HUES6 (cell line): ENCODE results near the gene ZIM2.
"Not testable (repeated sequence)": the region's sequence is repeated elsewhere in the genome, so short reads cannot be mapped to it uniquely, and the experiment has no call there.

ENCODE experiments used
- H3K27ac ChIP-seq: 2 replicates; pipeline ENCODE4 v1.7.0; 2013; ENCODE audit warnings: low read depth, mild to moderate bottlenecking, low read length, inconsistent platforms
- H3K27me3 ChIP-seq: 2 replicates; pipeline ENCODE4 v1.6.1; 2013; ENCODE audit warnings: low read length; ENCODE audit not compliant: control insufficient read depth, insufficient read depth
- H3K36me3 ChIP-seq: 2 replicates; pipeline ENCODE4 v1.6.1; 2013; ENCODE audit warnings: low read length; ENCODE audit not compliant: control insufficient read depth, insufficient read depth
- H3K4me1 ChIP-seq: 2 replicates; pipeline ENCODE4 v1.6.1; 2013; ENCODE audit warnings: low read length; ENCODE audit not compliant: control insufficient read depth, insufficient read depth
- H3K4me3 ChIP-seq: 2 replicates; pipeline ENCODE4 v1.5.1; 2013; ENCODE audit warnings: low read depth, low read length
- H3K9ac ChIP-seq: one replicate; pipeline ENCODE4 v1.6.1; 2013; ENCODE audit warnings: mild to moderate bottlenecking, low read length
- H3K9me3 ChIP-seq: 2 replicates; pipeline ENCODE4 v1.6.1; 2013; ENCODE audit warnings: low read depth, low read length; ENCODE audit not compliant: control insufficient read depth, insufficient read depth

The ZIM2 gene

DNA sequence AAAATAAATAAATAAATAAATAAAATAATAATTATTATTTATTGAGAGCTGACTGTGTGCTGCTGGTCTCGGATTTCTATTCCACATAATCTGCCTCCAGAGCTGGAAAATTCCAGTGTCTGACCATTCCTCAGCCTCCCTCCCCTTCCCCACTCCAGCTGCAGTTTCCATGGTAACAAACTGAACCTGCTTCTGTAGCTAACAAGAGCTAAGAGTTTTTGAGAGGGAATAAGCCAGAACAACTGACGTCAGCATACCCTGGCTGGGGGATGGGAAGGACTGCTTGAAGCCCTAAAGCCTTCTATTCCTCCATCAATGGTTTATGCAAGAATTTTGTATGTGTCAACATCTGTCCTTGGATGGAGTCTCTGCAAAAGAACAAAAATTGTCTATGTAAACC, 26.0 kb upstream of the ZIM2 start:
- Histone ChIP-seq H3K27me3 (no peaks in the 10 kb centered on the region), H3K36me3 (no peaks in the 10 kb centered on the region), H3K4me3 (no peak overlapping the region), H3K9me3 (peaks cover 56% of the 10 kb centered on the region), H3K27ac (no peak overlapping the region), H3K4me1 (no peaks in the 10 kb centered on the region), H3K9ac (no peak overlapping the region)

DNA sequence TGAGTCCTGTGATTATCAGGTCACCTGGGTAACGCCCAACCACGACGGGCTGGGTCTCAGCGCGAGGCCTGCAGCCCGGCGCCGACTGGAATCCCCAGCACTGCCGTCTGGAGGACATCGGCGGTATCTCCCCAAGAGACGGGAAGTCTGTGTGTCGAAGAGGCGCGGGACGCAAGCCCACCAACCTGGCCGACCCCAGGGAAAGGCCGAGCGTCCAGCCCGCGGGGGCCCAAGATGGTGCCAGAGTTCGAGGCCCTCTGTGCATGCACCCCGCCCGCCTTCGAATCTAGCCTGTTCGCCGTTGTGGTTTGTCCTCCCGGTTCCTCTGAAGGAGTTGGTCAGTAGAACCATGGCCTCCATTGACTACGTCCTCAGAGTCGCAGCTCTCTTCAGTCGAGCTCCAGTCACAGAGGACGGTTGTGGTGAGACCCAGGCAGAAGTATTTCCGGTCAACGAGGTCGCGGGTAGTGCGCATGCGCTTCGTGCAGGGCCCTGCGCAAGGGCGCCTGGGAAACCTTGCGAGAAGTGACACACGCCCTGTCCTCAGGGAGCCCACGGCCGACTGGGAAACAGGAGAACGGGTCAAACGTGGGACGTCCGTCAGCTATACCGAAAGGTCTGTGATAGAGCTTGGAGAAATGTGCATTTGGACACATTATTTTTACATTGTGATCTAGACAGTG, 24.1 kb upstream of the ZIM2 start:
- Histone ChIP-seq H3K27me3 (no peaks in the 10 kb centered on the region), H3K9me3 (peaks cover 53% of the 10 kb centered on the region), H3K4me3 (no peak overlapping the region), H3K4me1 (no peaks in the 10 kb centered on the region), H3K9ac (no peak overlapping the region), H3K36me3 (no peaks in the 10 kb centered on the region), H3K27ac (no peak overlapping the region)

DNA sequence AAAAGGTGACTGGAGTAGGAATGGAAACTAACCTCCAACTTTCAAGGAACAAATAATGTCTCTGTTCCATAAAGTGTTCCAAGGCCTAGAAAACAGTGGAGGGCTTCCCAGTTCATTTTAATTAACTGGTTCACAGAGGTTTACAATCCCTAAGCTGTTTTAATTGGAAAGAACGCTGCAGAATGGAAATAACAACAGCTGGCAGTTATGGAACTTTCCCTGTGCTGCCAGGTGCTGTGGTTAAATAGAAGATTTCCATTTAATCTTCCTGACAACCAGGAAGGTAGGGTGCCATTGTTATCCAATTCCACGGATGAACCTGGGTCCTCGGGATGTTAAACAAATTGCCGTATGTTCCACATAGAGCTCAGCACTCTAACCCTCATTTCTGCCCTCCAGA, 22.2 kb upstream of the ZIM2 start:
- Histone ChIP-seq H3K9ac (no peak overlapping the region), H3K9me3 (peaks cover 50% of the 10 kb centered on the region), H3K27ac (no peak overlapping the region), H3K36me3 (no peaks in the 10 kb centered on the region), H3K4me3 (no peak overlapping the region), H3K27me3 (no peaks in the 10 kb centered on the region), H3K4me1 (no peaks in the 10 kb centered on the region)

DNA sequence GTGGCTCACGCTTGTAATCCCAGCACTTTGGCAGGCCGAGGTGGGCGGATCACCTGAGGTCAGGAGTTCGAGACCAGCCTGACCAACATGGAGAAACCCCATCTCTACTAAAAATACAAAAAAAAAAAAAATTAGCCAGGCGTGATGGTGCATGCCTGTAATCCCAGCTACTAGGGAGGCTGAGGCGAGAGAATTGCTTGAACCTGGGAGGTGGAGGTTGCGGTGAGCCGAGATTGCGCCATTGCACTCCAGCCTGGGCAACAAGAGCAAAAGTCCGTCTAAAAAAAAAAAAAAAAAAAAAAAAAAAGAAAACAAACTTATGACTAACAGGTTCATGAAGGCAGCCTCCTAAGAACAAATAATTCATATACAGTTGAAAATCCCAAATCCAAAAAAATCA, 19.9 kb upstream of the ZIM2 start:
- not testable (repeated sequence) for H3K27me3 ChIP-seq, H3K36me3 ChIP-seq, H3K27ac ChIP-seq, H3K4me3 ChIP-seq, H3K4me1 ChIP-seq, H3K9ac ChIP-seq
- H3K9me3 ChIP-seq: peaks cover 52% of the 10 kb centered on the region

DNA sequence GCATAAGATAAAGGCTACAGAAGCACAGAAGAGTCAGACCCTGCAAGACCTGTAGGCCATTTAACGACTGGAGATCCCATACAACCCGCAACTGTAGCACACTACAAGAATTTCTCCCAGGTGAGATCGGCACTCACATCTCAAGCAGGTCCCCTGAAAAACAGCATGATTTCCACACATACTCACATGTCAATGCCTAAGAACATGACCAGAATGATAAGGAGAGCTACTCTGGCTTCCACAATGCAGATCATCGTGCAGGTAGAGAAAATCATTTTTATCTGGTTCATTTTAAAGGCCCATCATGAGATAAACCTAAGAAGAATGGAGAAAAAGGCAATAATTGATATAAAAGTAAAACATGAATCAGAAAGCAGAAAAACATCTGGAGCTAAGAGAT, 17.5 kb upstream of the ZIM2 start:
- Histone ChIP-seq H3K27me3 (no peaks in the 10 kb centered on the region), H3K4me3 (no peak overlapping the region), H3K27ac (no peak overlapping the region), H3K4me1 (no peaks in the 10 kb centered on the region), H3K36me3 (no peaks in the 10 kb centered on the region), H3K9me3 (peaks cover 51% of the 10 kb centered on the region), H3K9ac (no peak overlapping the region)

DNA sequence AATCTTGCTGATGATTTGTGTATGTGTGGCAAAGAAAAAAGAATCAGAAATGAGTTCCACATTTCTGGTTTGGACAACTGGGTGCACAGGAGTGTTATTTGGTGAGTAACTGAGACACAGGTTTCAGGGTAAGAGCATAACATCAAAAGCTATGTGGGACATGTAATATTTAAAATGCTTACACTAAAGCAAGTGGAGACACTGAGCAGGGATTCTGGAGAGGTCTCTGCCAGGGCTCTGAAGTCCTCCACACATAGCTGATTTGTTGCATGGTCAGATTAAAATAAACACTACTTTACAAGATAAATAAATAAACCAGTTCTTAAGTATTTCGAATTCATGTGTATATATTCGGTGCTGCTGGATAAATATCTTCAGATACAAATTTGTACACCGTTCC, 16.3 kb upstream of the ZIM2 start:
- H3K27me3 ChIP-seq: no peaks in the 10 kb centered on the region
- no peaks in the 10 kb centered on the region for H3K36me3 ChIP-seq
- no peak overlapping the region for H3K27ac ChIP-seq
- no peak overlapping the region for H3K9ac ChIP-seq
- peaks cover 47% of the 10 kb centered on the region for H3K9me3 ChIP-seq
- H3K4me1 ChIP-seq: no peaks in the 10 kb centered on the region
- no peak overlapping the region for H3K4me3 ChIP-seq

DNA sequence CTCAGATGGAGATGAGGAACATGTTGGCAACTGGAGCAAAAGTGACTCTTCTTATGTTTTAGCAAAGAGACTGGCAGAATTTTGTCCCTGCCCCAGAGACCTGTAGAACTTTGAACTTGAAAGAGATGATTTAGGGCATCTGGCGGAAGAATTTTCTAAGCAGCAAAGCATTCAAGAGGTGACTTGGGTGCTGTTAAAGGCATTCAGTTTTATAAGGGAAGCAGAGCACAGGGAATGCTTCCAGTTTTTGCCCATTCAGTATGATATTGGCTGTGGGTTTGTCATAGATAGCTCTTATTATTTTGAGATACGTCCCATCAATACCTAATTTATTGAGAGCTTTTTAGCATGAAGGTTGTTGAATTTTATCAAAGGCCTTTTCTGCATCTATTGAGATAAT, 11.8 kb upstream of the ZIM2 start:
- not testable (repeated sequence) for H3K27me3 ChIP-seq, H3K4me3 ChIP-seq

DNA sequence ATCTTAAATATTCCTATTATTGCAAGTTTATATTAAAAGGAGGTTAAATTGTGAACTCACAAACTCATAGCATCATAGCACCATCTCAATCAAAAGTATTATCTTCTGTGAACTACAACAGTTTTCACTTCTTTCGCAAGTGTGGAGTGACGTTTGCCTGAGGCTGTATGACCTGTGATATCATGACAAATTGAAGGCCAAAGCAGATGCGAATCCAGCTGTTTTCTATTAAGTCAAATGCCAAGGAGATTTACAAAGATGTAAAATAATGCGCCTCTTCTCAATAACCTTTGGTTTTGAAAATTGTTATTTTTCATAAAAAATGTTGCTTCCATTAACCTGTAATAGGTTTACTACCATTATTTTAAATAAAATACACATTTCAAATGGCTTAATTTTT, 7.6 kb upstream of the ZIM2 start:
- Histone ChIP-seq H3K27ac (no peak overlapping the region), H3K36me3 (no peaks in the 10 kb centered on the region), H3K9ac (no peak overlapping the region), H3K9me3 (peaks cover 12% of the 10 kb centered on the region), H3K4me1 (no peaks in the 10 kb centered on the region), H3K4me3 (no peak overlapping the region), H3K27me3 (no peaks in the 10 kb centered on the region)

More for the DNA sequence above, 11.8 kb upstream of the ZIM2 start:
- not testable (repeated sequence) for H3K36me3 ChIP-seq, H3K27ac ChIP-seq, H3K9ac ChIP-seq, H3K4me1 ChIP-seq
- H3K9me3 ChIP-seq: peaks cover 37% of the 10 kb centered on the region

DNA sequence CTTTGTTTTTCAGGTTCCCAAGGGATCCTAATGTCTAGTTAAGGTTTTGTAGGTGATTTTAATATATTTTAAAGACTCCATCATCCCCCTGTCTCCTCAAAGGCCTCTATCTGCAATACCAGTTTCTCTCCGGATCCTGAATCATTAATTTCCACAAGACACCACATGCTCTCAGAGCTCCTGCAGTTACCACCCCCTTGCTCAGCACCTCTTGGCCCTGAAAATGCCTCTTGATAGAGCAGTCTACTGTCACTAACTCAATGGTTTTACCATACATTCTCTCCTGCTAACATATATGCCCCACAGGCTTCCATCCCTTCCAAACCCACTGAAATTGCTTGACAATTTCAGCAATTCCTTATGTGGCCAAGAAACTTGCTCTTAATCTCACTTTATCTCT, 1.9 kb upstream of the ZIM2 start:
- peaks cover 37% of the 10 kb centered on the region for H3K9me3 ChIP-seq
- no peak overlapping the region for H3K27ac ChIP-seq
- H3K36me3 ChIP-seq: no peaks in the 10 kb centered on the region
- H3K27me3 ChIP-seq: no peaks in the 10 kb centered on the region
- H3K4me3 ChIP-seq: no peak overlapping the region
- no peaks in the 10 kb centered on the region for H3K4me1 ChIP-seq
- no peak overlapping the region for H3K9ac ChIP-seq

DNA sequence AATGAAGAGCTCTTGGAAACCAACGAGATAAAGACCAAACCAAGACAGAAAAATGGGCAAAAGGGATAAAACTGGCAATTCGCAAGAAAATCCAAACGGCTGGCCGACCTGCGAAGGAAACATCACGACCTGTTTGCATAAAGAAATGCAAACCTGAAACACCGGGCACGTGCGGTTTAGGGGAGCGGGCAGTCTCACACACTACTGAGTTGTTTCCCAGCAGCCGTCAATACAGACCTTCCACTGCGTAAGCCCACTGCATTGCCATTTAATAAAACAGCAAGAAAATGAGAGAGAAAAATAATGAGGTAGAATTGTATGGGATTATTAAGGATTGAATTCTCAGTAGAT, 642 bp upstream of the ZIM2 start:
- H3K4me1 ChIP-seq: no peaks in the 10 kb centered on the region
- no peaks in the 10 kb centered on the region for H3K27me3 ChIP-seq
- no peak overlapping the region for H3K27ac ChIP-seq
- peak overlapping the region; percentile 70 for H3K4me3 ChIP-seq
- peaks cover 43% of the 10 kb centered on the region for H3K9me3 ChIP-seq
- no peaks in the 10 kb centered on the region for H3K36me3 ChIP-seq
- no peak overlapping the region for H3K9ac ChIP-seq

DNA sequence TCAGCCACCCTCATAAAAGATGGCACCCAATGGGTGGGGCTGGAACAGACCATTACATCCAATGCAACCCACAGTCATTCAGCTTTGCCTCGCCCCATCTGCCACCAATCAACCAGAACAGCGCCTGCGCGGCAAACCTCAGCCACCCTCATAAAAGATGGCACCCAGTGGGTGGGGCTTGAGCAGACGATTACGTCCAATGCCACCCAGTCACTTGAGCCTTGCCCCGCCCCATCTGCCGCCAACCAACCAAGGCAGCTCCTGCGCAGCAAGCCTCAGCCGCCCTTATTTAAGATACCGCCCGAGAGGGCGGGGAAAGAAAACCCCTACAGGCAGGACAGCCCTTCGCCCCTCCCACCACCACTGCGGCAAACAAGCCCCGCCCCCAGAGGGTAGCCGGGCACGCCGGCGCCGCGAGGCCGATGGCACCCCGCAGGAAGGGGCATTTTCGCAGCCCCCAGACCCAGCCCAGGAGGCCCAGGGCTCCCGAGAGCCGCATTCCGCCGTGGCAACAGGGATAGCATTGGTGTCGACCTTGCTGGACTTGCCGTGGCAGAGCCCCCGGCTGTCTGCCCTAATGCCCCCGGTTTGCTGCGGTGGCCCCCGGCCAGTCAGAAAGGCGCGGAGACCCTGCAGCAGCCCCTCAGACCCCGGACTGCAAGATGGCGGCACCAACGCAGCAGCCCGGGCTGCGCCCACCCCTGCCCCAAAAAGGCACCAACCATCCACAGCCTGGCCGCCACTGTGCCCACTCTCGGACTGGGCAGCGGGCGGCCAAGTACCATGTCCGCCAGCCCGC, 675 bp downstream of the ZIM2 start:
- Histone ChIP-seq H3K9me3 (peaks cover 55% of the 10 kb centered on the region), H3K4me1 (no peaks in the 10 kb centered on the region), H3K27ac (no peak overlapping the region), H3K9ac (peak overlapping the region; percentile 69), H3K27me3 (no peaks in the 10 kb centered on the region), H3K4me3 (peak overlapping the region; percentile 70), H3K36me3 (peaks cover 1% of the 10 kb centered on the region; the same call in 1 of the 2 replicates)
